ENCODE results near the gene TRABD2B. TPM values are rescaled to one million over a fixed set of nuclear protein-coding genes. Genes with fewer than 3 reads are reported as not detected.
A peak's percentile ranks its signal among the peaks of the same experiment; 100 is the strongest.

Gene TRABD2B
- total RNA-seq, 2 experiments from 2014 or later, result not detected

DNA sequence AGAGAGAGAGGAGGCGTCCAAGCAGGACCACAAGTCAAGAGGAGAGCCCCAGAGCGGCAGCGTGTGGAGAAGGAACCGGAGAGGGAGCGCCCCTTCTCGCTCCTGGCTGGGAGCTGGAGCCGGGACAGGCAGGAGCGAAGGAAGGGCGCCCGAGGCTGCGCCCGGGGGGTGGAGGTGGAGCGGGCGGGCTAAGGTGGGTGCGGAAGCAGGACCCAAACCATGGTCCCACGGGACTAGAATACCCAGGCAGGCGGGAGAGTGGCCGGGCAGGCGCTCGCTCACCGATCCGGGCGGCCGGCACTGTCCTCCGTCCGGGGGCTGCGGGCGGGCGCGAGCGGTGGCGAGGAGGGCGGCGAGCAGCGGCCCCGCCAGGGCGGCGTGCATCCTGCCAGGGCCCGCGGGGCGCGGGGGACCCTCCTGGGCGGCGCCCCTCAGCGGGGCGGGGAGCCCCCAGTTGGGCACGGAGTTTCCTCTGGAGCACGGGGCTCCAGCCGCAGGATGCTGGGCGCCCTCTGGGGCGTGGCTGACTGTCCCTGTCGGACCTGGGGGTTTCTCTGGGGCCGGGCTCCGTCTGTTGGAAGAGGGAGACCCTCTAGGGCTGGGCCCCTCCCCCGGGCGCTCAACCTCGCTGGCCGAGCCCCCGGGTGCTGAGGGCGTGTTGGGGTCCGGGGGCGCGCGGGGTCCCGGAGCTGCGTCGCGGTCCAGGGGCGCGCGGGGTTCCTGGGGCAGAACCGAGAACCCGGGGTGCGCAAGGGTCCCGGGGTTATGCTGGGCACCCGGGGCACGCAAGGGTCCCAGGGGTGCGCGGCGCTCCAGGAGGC is 569 bp downstream of the TRABD2B start:
- H3K4me1 Mint-ChIP-seq (ENCODE audit: low read depth), result peaks cover 4% of the 10 kb centered on the region
- H3K9me3 Mint-ChIP-seq, result no peaks in the 10 kb centered on the region
- intact Hi-C loops (cut with micrococcal nuclease), result loop anchor here (1.0 to 10.0 kb wide), 3 partner anchors 65 to 238 kb away; no protein-coding TSS in a partner anchor
- H3K27me3 Mint-ChIP-seq (ENCODE audit: low read depth), result peaks cover 56% of the 10 kb centered on the region
- no peak overlapping the region for H3K27ac Mint-ChIP-seq
- H3K36me3 Mint-ChIP-seq (ENCODE audit: low read depth), result no peaks in the 10 kb centered on the region
- DNase-seq, result no peak
- H3K4me3 Mint-ChIP-seq, result peak overlapping the region; percentile 51
- CTCF ChIA-PET, result interaction anchor here (1.0 to 2.8 kb wide), 7 partner anchors 13 to 240 kb away, joined by 3 to 18 read pairs (median 3); no protein-coding TSS in a partner anchor

DNA sequence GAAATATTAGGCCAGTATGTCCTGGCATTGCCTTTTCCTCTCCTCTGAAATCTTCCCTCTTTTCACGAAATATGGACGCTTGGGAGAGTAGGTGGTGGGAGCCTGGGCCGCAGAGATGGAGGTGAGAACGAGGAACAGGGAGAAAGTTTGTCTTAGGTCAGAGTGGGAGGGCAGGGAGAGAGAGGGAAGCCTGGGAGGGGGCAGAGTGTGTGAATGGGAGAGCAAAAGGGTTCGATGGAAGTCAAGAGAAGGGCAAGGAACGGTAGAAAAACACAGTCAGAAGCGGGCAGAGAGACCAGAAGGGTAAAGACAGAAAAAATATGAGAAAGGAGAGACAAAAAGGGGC is 1.2 kb downstream of the TRABD2B start:
- CTCF ChIA-PET, result interaction anchor here (0.6 kb wide), 1 partner anchor 590 kb away, joined by 3 read pairs; no protein-coding TSS in a partner anchor
- Mint-ChIP-seq H3K36me3 (ENCODE audit: low read depth) (no peaks in the 10 kb centered on the region), H3K9me3 (no peaks in the 10 kb centered on the region), H3K27ac (no peak overlapping the region), H3K27me3 (ENCODE audit: low read depth) (peaks cover 59% of the 10 kb centered on the region), H3K4me3 (peak overlapping the region; percentile 51), H3K4me1 (ENCODE audit: low read depth) (peaks cover 4% of the 10 kb centered on the region)
- no peak for DNase-seq
- intact Hi-C loops (cut with micrococcal nuclease), result loop anchor here (10.0 kb wide), 2 partner anchors 209 to 239 kb away; no protein-coding TSS in a partner anchor

DNA sequence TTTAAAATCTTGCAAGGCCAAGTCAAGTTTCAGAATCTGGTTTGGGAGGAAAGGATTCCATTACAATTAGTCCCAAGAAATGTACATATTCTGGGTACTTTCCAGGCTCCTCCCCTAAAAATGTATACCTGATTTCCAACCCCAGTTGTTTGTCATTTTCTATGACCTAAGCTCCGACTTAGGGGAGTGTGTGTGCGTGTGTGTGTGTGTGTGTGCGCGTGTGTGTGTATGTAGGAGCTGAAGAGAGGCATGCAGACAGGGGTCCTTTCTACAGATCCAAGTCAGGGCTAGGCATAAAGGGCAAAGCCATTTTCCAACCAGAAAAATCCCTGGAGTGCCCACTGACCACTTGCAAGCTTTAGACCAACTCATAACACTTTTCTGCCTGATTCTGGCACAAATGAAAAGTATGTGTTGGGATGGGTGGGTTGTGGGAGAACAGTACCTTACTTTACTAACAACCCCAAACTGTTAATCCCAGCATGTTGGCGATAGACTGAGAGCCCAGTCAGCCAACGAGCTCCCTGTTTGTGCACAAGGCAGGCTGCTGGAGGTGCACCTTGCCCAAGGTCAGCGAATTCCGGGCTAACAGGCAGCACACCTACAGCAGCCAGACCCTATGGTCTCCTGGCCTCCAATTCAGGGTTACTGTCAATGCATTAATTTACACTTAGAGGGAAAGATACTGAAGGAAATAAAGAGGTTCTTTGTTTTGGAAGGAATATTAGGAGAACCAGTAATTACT is 1.7 kb downstream of the TRABD2B start:
- Mint-ChIP-seq H3K27me3 (ENCODE audit: low read depth) (peaks cover 61% of the 10 kb centered on the region), H3K9me3 (no peaks in the 10 kb centered on the region), H3K4me3 (no peak overlapping the region), H3K27ac (no peak overlapping the region), H3K4me1 (ENCODE audit: low read depth) (peaks cover 4% of the 10 kb centered on the region), H3K36me3 (ENCODE audit: low read depth) (no peaks in the 10 kb centered on the region)
- intact Hi-C loops (cut with micrococcal nuclease), result loop anchor here (10.0 kb wide), 2 partner anchors 209 to 239 kb away; no protein-coding TSS in a partner anchor
- DNase-seq, result no peak
- CTCF ChIA-PET, result interaction anchor here (0.6 kb wide), 1 partner anchor 589 kb away, joined by 3 read pairs; no protein-coding TSS in a partner anchor

DNA sequence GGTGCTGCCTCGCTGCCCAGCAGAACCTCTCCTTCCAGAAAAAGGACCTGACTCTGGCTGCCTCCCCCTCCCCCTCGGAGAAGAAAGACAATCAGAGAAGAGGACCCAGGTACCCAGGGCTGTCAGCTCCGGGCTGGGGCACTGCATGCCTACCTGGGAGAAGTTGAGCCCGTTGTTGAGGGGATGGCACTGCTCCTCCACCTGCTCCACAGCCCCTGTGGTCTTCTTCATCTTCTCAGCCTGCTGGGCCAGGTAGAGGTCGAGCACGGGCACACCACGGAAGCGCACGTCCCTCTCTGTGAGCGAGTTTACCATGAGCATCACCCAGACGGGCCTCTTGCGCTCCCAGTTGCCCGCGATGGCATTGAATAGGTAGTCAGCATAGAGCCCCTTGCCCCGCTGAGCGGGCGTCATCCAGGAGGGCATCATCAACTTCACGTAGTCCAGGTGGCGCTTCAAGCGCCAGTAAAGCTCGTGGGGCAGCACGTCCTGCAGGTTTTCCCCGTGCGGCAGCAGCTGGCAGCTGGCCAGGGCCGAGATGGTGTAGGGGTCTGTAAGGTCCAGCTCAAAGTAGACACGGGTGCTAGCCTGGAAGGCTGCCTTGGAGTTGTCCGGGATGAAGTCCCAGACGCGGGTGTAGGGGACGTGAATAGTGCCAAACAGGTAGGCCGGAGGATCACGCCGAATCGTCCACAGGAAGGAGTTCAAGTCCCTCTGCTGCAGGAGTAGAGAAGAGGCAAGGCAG is 3.1 kb downstream of the TRABD2B start:
- Mint-ChIP-seq H3K36me3 (ENCODE audit: low read depth) (no peaks in the 10 kb centered on the region), H3K27ac (no peak overlapping the region), H3K4me3 (no peak overlapping the region), H3K27me3 (ENCODE audit: low read depth) (peaks cover 54% of the 10 kb centered on the region), H3K9me3 (no peaks in the 10 kb centered on the region), H3K4me1 (ENCODE audit: low read depth) (peaks cover 4% of the 10 kb centered on the region)
- CTCF ChIA-PET, result no interaction called here
- no peak for DNase-seq
- intact Hi-C loops (cut with micrococcal nuclease), result loop anchor here (10.0 kb wide), 2 partner anchors 211 to 241 kb away; no protein-coding TSS in a partner anchor

- H3K4me1 Mint-ChIP-seq (ENCODE audit: low read depth), result peaks cover 4% of the 10 kb centered on the region
- CTCF ChIA-PET, result no interaction called here
- intact Hi-C loops (cut with micrococcal nuclease), result loop anchor here (10.0 kb wide), 2 partner anchors 211 to 241 kb away; no protein-coding TSS in a partner anchor
- no peaks in the 10 kb centered on the region for H3K9me3 Mint-ChIP-seq
- H3K27me3 Mint-ChIP-seq (ENCODE audit: low read depth), result peaks cover 48% of the 10 kb centered on the region
- H3K27ac Mint-ChIP-seq, result no peak overlapping the region
- no peaks in the 10 kb centered on the region for H3K36me3 Mint-ChIP-seq (ENCODE audit: low read depth)
- H3K4me3 Mint-ChIP-seq, result no peak overlapping the region
- no peak for DNase-seq
Observed at GRCh38 chr1:47993416-47993740, 3.8 kb downstream of the TRABD2B start.

DNA sequence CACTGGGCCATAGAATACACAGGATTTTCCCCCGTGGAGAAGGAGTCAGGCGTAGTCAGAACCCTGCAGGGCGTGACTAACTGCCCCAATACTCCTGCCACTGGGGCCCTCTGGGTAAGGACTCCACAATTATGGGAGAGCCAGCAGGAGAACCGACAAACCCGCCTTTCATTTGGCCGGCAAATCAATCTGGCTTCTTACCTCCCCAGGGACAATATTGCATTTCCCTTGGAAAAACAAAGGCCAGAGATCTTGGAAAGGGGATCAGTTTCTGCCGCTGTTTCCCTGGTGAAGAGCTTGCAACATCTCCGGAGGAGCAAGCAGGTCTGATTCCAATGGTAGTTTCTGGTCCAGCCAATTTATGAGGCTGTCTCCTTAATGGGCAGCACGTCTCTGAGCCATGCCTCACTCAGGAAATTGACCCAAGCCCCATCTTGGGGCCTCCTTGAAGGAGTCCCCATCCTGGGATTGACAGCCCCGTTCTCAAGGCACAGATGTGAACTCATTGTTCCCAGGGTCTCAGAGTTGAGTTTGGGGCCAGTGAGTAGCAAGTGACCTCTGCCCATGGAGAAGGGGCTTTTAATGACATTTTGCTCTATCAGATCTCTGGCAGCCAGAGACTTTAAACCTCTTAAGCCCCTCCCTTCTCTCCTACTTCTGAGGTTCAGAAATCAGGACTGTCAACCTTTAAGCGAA is 4.3 kb downstream of the TRABD2B start:
- peaks cover 44% of the 10 kb centered on the region for H3K27me3 Mint-ChIP-seq (ENCODE audit: low read depth)
- intact Hi-C loops (cut with micrococcal nuclease), result loop anchor here (10.0 kb wide), 2 partner anchors 212 to 242 kb away; no protein-coding TSS in a partner anchor
- DNase-seq, result no peak
- no peaks in the 10 kb centered on the region for H3K9me3 Mint-ChIP-seq
- CTCF ChIA-PET, result no interaction called here
- H3K27ac Mint-ChIP-seq, result no peak overlapping the region
- peaks cover 4% of the 10 kb centered on the region for H3K4me1 Mint-ChIP-seq (ENCODE audit: low read depth)
- no peak overlapping the region for H3K4me3 Mint-ChIP-seq
- no peaks in the 10 kb centered on the region for H3K36me3 Mint-ChIP-seq (ENCODE audit: low read depth)

GRCh38 chr1:47991673-47992072 is 5.5 kb downstream of the TRABD2B start:
- H3K27me3 Mint-ChIP-seq (ENCODE audit: low read depth), result peaks cover 47% of the 10 kb centered on the region
- no peaks in the 10 kb centered on the region for H3K36me3 Mint-ChIP-seq (ENCODE audit: low read depth)
- H3K4me1 Mint-ChIP-seq (ENCODE audit: low read depth), result peaks cover 4% of the 10 kb centered on the region
- no peak for DNase-seq
- no peak overlapping the region for H3K4me3 Mint-ChIP-seq
- no peak overlapping the region for H3K27ac Mint-ChIP-seq
- intact Hi-C loops (cut with micrococcal nuclease), result loop anchor here (10.0 kb wide), 2 partner anchors 213 to 243 kb away; no protein-coding TSS in a partner anchor
- no peaks in the 10 kb centered on the region for H3K9me3 Mint-ChIP-seq
- CTCF ChIA-PET, result no interaction called here

GRCh38 chr1:47991187-47991586 is 6.0 kb downstream of the TRABD2B start:
- intact Hi-C loops (cut with micrococcal nuclease), result loop anchor here (10.0 kb wide), 2 partner anchors 214 to 244 kb away; no protein-coding TSS in a partner anchor
- Mint-ChIP-seq H3K27ac (no peak overlapping the region), H3K4me1 (ENCODE audit: low read depth) (peaks cover 1% of the 10 kb centered on the region), H3K36me3 (ENCODE audit: low read depth) (no peaks in the 10 kb centered on the region), H3K9me3 (no peaks in the 10 kb centered on the region), H3K4me3 (no peak overlapping the region), H3K27me3 (ENCODE audit: low read depth) (peaks cover 48% of the 10 kb centered on the region)
- DNase-seq, result no peak
- CTCF ChIA-PET, result no interaction called here

DNA sequence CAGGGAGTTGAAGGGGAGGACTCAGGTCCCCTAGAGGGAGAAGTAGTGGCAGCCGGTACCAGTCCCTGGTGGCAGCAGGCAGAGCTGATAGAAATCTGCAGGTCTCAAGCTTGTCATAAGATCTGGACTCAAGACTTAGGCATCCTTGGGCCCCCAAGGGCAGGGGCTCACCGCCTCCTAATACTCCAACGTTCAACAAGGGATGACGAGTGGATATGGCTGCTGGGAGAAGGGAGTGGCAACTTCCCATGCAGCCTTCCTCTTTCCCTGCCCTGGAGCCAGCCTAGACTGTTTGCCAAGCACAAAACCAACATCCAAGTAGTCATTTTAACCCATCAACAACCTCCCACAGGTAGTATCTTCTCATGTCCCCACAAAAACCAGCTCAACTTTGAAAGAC is 6.9 kb downstream of the TRABD2B start:
- Mint-ChIP-seq H3K27me3 (ENCODE audit: low read depth) (peaks cover 48% of the 10 kb centered on the region), H3K4me3 (no peak overlapping the region), H3K9me3 (no peaks in the 10 kb centered on the region), H3K36me3 (ENCODE audit: low read depth) (no peaks in the 10 kb centered on the region), H3K4me1 (ENCODE audit: low read depth) (no peaks in the 10 kb centered on the region), H3K27ac (no peak overlapping the region)
- CTCF ChIA-PET, result no interaction called here
- no peak for DNase-seq
- intact Hi-C loops (cut with micrococcal nuclease), result loop anchor here (10.0 kb wide), 2 partner anchors 215 to 245 kb away; no protein-coding TSS in a partner anchor

GRCh38 chr1:47987601-47988000 is 9.6 kb downstream of the TRABD2B start:
- Mint-ChIP-seq H3K4me3 (no peak overlapping the region), H3K27me3 (ENCODE audit: low read depth) (peaks cover 51% of the 10 kb centered on the region), H3K36me3 (ENCODE audit: low read depth) (no peaks in the 10 kb centered on the region), H3K27ac (no peak overlapping the region), H3K4me1 (ENCODE audit: low read depth) (peaks cover 3% of the 10 kb centered on the region), H3K9me3 (no peaks in the 10 kb centered on the region)
- DNase-seq, result no peak
- intact Hi-C loops (cut with micrococcal nuclease), result no loop called here
- CTCF ChIA-PET, result no interaction called here

- Mint-ChIP-seq H3K9me3 (no peaks in the 10 kb centered on the region), H3K4me3 (no peak overlapping the region), H3K36me3 (ENCODE audit: low read depth) (no peaks in the 10 kb centered on the region), H3K27ac (no peak overlapping the region), H3K4me1 (ENCODE audit: low read depth) (peaks cover 3% of the 10 kb centered on the region), H3K27me3 (ENCODE audit: low read depth) (peaks cover 52% of the 10 kb centered on the region)
- CTCF ChIA-PET, result interaction anchor here (0.9 kb wide), 1 partner anchor 64 kb away, joined by 3 read pairs; no protein-coding TSS in a partner anchor
- no peak for DNase-seq
- intact Hi-C loops (cut with micrococcal nuclease), result no loop called here
Observed at GRCh38 chr1:47986761-47987200, 10.4 kb downstream of the TRABD2B start.
